Hepatocyte (in vitro differentiated cells): ENCODE data around the gene SMIM35. TPM values are rescaled to one million over a fixed set of nuclear protein-coding genes. Genes with fewer than 3 reads are reported as not detected.

Experiments used
- DNase-seq: peaks from one replicate; pipeline ENCODE4 v3.0.0-alpha.2; 2016; ENCODE audit warnings: low spot score
- H2AFZ ChIP-seq: fragments of 200-600 bp; sonication (generic); 2 replicates; pipeline ENCODE4 v1.6.0; 2016; ENCODE audit warnings: antibody characterized with exemption, mild to moderate bottlenecking
- H3K27ac ChIP-seq: fragments of 200-600 bp; sonication (generic); 2 replicates; pipeline ENCODE4 v1.5.1; 2016; ENCODE audit warnings: mild to moderate bottlenecking
- H3K27me3 ChIP-seq: fragments of 200-600 bp; sonication (generic); 2 replicates; pipeline ENCODE4 v1.6.1; 2016
- H3K36me3 ChIP-seq: fragments of 200-600 bp; sonication (generic); replicated peaks from 2 replicates; pipeline ENCODE4 v1.5.1; 2016; ENCODE audit warnings: low read depth; ENCODE audit not compliant: insufficient read depth
- H3K4me1 ChIP-seq: fragments of 200-600 bp; sonication (generic); 2 replicates; pipeline ENCODE4 v1.5.1; 2016; ENCODE audit warnings: mild to moderate bottlenecking, moderate library complexity; ENCODE audit not compliant: insufficient read depth
- H3K4me2 ChIP-seq: fragments of 200-600 bp; sonication (generic); 2 replicates; pipeline ENCODE4 v1.6.0; 2016
- H3K4me3 ChIP-seq: fragments of 200-600 bp; sonication (generic); 2 replicates; pipeline ENCODE4 v1.5.1; 2016; ENCODE audit warnings: mild to moderate bottlenecking
- H3K79me2 ChIP-seq: fragments of 200-600 bp; sonication (generic); 2 replicates; pipeline ENCODE4 v1.6.0; 2017; ENCODE audit warnings: mild to moderate bottlenecking
- H3K9me2 ChIP-seq: fragments of 200-600 bp; sonication (generic); replicated peaks from 2 replicates; pipeline ENCODE4 v1.6.0; 2017; ENCODE audit warnings: mild to moderate bottlenecking; ENCODE audit not compliant: insufficient read depth
- H3K9me3 ChIP-seq: fragments of 200-600 bp; sonication (generic); 2 replicates; pipeline ENCODE4 v1.5.1; 2016; ENCODE audit warnings: low read depth, mild to moderate bottlenecking
- H4K20me1 ChIP-seq: fragments of 200-600 bp; sonication (generic); 2 replicates; pipeline ENCODE4 v1.6.0; 2016; ENCODE audit warnings: mild to moderate bottlenecking; ENCODE audit not compliant: insufficient read depth, poor library complexity, severe bottlenecking
- EZH2 ChIP-seq: fragments of 200-600 bp; sonication (generic); IDR thresholded peaks from 2 replicates; pipeline ENCODE4 v1.6.1; 2016; ENCODE audit warnings: antibody characterized with exemption, mild to moderate bottlenecking, borderline replicate concordance
- EZH2phosphoT487 ChIP-seq: fragments of 200-600 bp; sonication (generic); IDR thresholded peaks from one replicate; pipeline ENCODE4 v1.6.1; 2018; ENCODE audit warnings: antibody characterized with exemption, mild to moderate bottlenecking, low read depth, moderate library complexity; ENCODE audit not compliant: unreplicated experiment, severe bottlenecking
- WGBS: methylation state at CpG from one replicate; pipeline ENCODE4 v1.1.6; 2016; ENCODE audit warnings: low lambda C conversion rate; ENCODE audit errors: missing lambda C conversion rate; 5-methylcytosine and 5-hydroxymethylcytosine counted together
- polyA plus RNA-seq: library from polyadenylated mRNA; unstranded; fragments of >200 nt; fragmentation: Nextera tagmentation; extraction: Ambion mirVana; gene quantifications from 2 replicates; pipeline ENCODE4 v1.2.1, GENCODE V29; 2016
- total RNA-seq: library from RNA; depleted of rRNA; stranded (reverse); fragments of >200 nt; gene quantifications from 2 replicates; pipeline ENCODE4 v1.2.3, GENCODE V29; 2014
- TF ChIP-seq, protein P1 (sequence below): fragments of 200-600 bp; sonication (generic); IDR thresholded peaks from 2 replicates; pipeline ENCODE4 v1.5.1; 2016; ENCODE audit warnings: antibody characterized with exemption, mild to moderate bottlenecking; ENCODE audit not compliant: poor library complexity

SMIM35 gene
- total and polyA plus RNA-seq, 2 experiments from 2014 or later, result 0.03 TPM; not detected in 1

DNA sequence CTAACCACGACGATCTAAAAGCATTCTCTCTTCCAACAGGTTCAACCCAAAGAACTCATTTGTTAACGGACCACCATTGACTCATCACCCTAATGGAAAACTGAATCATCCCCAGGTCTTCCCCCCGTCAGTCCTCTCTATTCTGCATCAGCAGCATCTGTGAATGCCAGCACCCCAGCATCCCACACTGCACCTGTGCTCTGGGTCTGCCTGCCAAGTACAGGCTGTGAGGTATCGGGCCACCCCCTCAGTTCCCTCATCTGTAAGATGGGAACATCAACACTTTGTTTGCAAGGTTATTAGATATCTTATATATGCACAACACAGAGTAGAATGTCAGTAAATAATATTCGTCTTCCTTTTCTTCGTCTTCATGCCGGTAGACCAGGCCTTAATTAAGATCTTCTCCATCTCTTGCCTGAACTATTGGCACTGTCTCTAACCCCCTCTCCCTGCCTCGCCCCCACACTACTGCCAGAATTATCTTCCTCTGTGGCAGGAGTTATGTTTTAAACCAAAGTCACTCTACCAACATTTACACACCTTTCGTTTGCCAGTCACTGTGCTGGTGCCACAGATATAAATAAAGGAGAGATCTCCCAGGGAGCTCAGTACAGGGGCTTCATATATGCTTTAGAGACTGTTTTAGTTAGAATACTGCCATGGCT, 17.7 kb downstream of the SMIM35 start:
- H3K79me2 ChIP-seq, result no peaks in the 10 kb centered on the region
- no peak overlapping the region for H2AFZ ChIP-seq
- H3K9me3 ChIP-seq, result no peaks in the 10 kb centered on the region
- 90% methylated on average over 10 of the region's 10 CpGs for WGBS
- H3K27me3 ChIP-seq, result no peaks in the 10 kb centered on the region
- H3K36me3 ChIP-seq, result no peaks in the 10 kb centered on the region
- no peak for TF ChIP-seq EZH2phosphoT487
- no peak for TF ChIP-seq EZH2
- TF ChIP-seq, protein P1, sequence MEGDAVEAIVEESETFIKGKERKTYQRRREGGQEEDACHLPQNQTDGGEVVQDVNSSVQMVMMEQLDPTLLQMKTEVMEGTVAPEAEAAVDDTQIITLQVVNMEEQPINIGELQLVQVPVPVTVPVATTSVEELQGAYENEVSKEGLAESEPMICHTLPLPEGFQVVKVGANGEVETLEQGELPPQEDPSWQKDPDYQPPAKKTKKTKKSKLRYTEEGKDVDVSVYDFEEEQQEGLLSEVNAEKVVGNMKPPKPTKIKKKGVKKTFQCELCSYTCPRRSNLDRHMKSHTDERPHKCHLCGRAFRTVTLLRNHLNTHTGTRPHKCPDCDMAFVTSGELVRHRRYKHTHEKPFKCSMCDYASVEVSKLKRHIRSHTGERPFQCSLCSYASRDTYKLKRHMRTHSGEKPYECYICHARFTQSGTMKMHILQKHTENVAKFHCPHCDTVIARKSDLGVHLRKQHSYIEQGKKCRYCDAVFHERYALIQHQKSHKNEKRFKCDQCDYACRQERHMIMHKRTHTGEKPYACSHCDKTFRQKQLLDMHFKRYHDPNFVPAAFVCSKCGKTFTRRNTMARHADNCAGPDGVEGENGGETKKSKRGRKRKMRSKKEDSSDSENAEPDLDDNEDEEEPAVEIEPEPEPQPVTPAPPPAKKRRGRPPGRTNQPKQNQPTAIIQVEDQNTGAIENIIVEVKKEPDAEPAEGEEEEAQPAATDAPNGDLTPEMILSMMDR, result no peak
- H3K4me3 ChIP-seq, result no peak overlapping the region
- H3K27ac ChIP-seq, result no peak overlapping the region
- H3K4me1 ChIP-seq, result no peaks in the 10 kb centered on the region
- H3K4me2 ChIP-seq, result no peak overlapping the region
- no peaks in the 10 kb centered on the region for H3K9me2 ChIP-seq
- no peak for DNase-seq
- H4K20me1 ChIP-seq, result no peaks in the 10 kb centered on the region

DNA sequence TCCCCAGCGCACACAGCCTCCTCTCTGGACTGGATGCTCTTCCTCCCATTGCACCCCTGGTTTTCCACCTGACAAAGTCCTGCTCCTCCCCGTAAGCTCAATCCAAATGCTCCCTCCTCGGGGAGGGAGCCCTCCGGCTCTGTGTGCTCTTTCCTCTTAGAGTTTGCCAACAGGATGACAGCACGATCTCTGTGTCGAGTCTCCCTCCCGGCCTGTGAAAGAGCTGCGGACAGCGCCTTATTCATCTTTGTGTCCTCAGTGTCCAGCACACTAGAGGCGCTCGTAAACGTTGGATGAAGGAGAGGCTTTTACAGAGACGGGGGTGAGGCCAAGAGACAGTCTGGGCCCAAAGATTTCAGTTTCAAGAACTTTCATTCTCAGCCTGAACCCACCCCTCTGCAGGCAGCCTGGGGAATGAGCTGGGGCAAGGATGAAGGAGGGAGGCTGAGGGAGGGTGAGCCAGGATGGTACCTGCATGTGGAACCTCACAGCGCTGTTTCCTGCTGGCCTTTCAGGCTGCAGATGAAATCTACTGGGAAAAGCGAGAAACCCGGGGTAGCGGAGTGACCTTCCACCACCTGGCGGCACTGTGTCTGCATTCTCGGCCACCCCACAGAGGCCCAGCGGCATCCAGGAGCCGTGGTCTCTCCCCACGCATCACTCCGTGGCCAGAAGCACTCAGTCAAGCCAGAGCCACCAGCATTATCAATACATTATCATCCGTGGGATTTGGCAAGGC, 18.4 kb downstream of the SMIM35 start:
- no peak overlapping the region for H3K27ac ChIP-seq
- H3K9me2 ChIP-seq, result no peaks in the 10 kb centered on the region
- 66% methylated on average over 24 of the region's 24 CpGs for WGBS
- TF ChIP-seq, protein P1, result peak; percentile 23
- TF ChIP-seq EZH2phosphoT487 (no peak), EZH2 (no peak)
- no peaks in the 10 kb centered on the region for H3K9me3 ChIP-seq
- peaks cover 1% of the 10 kb centered on the region for H3K27me3 ChIP-seq
- no peaks in the 10 kb centered on the region for H3K4me1 ChIP-seq
- no peak overlapping the region for H3K4me3 ChIP-seq
- DNase-seq, result no peak
- H2AFZ ChIP-seq, result no peak overlapping the region
- no peaks in the 10 kb centered on the region for H3K36me3 ChIP-seq
- H3K4me2 ChIP-seq, result no peak overlapping the region
- no peaks in the 10 kb centered on the region for H4K20me1 ChIP-seq
- no peaks in the 10 kb centered on the region for H3K79me2 ChIP-seq

DNA sequence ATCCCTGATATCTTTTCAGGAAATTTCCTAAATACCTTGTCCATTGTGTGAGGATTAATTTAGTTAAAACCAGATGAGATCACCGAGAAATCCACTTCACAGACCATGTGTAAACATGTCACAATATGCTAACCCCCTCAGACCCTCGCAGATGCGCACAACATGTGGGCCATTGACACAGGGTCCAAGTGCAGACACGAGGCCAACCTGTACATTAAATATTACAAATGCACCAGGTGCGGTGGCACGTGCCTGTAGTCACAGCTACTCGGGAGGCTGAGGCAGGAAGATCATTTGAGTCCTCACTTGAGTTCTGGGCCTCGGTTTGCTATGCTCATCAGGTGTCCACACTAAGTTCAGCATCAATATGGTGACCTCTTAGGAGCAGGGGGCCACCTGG, 19.8 kb downstream of the SMIM35 start:
- DNase-seq, result no peak
- Histone ChIP-seq H3K9me2 (no peaks in the 10 kb centered on the region), H2AFZ (no peak overlapping the region), H4K20me1 (no peaks in the 10 kb centered on the region), H3K4me2 (no peak overlapping the region), H3K79me2 (no peaks in the 10 kb centered on the region), H3K4me3 (no peak overlapping the region), H3K4me1 (no peaks in the 10 kb centered on the region), H3K27ac (no peak overlapping the region), H3K36me3 (no peaks in the 10 kb centered on the region), H3K9me3 (no peaks in the 10 kb centered on the region), H3K27me3 (peaks cover 3% of the 10 kb centered on the region)
- 81% methylated on average over 8 of the region's 8 CpGs for WGBS
- TF ChIP-seq, protein P1, result no peak
- no peak for TF ChIP-seq EZH2
- no peak for TF ChIP-seq EZH2phosphoT487
